ENCODE data around the gene CXCR4.

- no peak for TF ChIP-seq GATA2 (IDR thresholded peaks at IDR 0.05; ENCODE audit: low read depth, low read length)
- no peak for TF ChIP-seq GATA3 (IDR thresholded peaks at IDR 0.05; ENCODE audit: low read depth, low read length)
Observed at GRCh38 chr2:136125236-136125635, 7.3 kb upstream of the CXCR4 start.
